ENCODE data around the gene CST8. TPM values are rescaled to one million over a fixed set of nuclear protein-coding genes. Genes with fewer than 3 reads are reported as not detected.

The CST8 gene
- total RNA-seq, 4 donors from 2014 or later = not detected

DNA sequence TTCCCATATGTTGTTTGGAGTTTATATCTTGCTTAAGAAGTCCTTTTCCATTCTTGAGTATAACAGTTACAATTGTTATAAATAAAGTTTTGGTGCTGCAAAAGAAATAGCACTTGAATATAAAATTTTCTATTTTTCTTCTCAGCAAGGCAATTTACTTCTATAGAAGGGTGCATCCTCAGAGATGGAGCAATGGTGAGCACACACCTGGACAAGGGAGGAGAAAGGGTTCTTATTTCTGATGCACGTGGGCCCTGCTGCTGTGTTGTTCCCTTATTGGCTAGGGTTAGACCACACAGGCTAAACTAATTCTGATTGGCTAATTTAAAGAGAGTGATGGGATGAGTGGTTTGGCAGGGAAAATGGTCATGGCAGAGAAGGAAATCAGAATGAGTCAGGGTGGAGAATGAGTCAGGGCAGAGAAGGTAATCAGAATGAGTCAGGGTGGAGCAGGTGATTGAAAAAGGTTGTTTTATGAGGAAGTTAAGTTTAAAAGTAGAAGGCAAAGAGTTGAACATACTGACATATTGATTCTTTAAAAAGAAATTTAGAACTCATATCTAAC lies 38.0 kb downstream of the CST8 start:
- Histone ChIP-seq H3K27me3 (no peaks in the 10 kb centered on the region), H3K4me1 (no peaks in the 10 kb centered on the region), H3K36me3 (no peaks in the 10 kb centered on the region), H3K9me3 (no peaks in the 10 kb centered on the region), H3K4me3 (replicated peaks in 1 of 3) (no peak overlapping the region), H3K27ac (no peak overlapping the region)
- DNase-seq = no peak
- intact Hi-C loops (cut with DNase I) = no loop called here
- TF ChIP-seq POLR2A (IDR thresholded peaks at IDR 0.05) = no peak
- TF ChIP-seq, protein P1, sequence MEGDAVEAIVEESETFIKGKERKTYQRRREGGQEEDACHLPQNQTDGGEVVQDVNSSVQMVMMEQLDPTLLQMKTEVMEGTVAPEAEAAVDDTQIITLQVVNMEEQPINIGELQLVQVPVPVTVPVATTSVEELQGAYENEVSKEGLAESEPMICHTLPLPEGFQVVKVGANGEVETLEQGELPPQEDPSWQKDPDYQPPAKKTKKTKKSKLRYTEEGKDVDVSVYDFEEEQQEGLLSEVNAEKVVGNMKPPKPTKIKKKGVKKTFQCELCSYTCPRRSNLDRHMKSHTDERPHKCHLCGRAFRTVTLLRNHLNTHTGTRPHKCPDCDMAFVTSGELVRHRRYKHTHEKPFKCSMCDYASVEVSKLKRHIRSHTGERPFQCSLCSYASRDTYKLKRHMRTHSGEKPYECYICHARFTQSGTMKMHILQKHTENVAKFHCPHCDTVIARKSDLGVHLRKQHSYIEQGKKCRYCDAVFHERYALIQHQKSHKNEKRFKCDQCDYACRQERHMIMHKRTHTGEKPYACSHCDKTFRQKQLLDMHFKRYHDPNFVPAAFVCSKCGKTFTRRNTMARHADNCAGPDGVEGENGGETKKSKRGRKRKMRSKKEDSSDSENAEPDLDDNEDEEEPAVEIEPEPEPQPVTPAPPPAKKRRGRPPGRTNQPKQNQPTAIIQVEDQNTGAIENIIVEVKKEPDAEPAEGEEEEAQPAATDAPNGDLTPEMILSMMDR (IDR thresholded peaks at IDR 0.05) = no peak
- 71 to 81% methylated on average over 1 of the region's 1 CpG for WGBS, 2 donors

DNA sequence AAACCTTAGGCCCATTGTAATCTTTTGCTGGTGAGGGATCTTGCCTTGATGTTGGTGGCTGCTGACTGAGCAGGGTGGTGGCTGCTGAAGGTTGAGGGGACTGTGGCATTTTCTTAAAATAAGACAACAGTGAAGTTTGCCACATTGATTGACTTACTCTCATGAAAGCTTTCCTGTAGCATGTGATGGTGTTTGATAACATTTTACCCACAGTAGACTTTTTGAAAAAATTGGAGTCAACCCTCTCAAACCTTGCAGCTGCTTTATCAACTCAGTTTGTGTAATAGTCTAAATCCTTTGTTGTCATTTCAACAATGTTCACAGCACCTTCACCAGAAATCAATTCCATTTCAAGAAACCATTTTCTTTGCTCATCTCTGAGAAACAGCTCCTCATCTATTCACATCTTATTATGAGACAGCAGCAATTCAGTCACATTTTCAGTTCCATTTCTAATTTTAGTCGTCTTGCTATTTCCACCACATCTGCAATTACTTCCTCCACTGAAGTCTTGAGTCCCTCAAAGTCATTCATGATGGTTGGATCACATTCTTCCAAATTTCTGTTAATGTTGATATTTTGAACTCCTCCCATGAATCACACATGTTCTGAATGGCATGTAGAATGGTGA lies 40.1 kb downstream of the CST8 start:
- Histone ChIP-seq H3K4me1 (no peaks in the 10 kb centered on the region), H3K27me3 (no peaks in the 10 kb centered on the region), H3K9me3 (no peaks in the 10 kb centered on the region), H3K4me3 (replicated peaks in 1 of 3) (no peak overlapping the region), H3K36me3 (no peaks in the 10 kb centered on the region), H3K27ac (no peak overlapping the region)
- intact Hi-C loops (cut with DNase I) = no loop called here
- DNase-seq = no peak
- no peak for TF ChIP-seq POLR2A (IDR thresholded peaks at IDR 0.05)
- TF ChIP-seq, protein P1 (IDR thresholded peaks at IDR 0.05) = no peak
- WGBS, 2 donors = 66 to 76% methylated on average over 1 of the region's 1 CpG

DNA sequence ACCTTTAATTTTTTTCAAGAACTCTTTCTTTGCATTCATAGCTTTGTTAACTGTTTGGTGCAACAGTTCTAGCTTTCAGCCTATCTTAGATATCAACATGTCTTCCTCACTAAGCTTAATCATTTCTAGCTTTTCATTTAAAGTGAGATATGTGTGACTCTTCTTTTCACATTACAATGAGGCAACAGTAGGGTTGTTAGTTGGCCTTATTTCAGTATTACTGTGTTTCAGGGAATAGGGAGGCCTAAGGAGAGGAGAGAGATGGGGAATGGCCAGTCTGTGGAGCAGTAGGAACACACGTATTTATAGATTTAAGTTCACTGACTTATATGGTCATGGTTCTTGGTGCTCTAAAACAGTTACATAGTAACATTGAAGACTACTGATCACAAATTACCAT lies 41.6 kb downstream of the CST8 start:
- WGBS, 2 donors = 77 to 80% methylated on average over 1 of the region's 1 CpG
- Histone ChIP-seq H3K9me3 (no peaks in the 10 kb centered on the region), H3K4me3 (replicated peaks in 1 of 3) (no peak overlapping the region), H3K4me1 (no peaks in the 10 kb centered on the region), H3K27me3 (no peaks in the 10 kb centered on the region), H3K36me3 (no peaks in the 10 kb centered on the region), H3K27ac (no peak overlapping the region)
- TF ChIP-seq POLR2A (IDR thresholded peaks at IDR 0.05) = no peak
- TF ChIP-seq, protein P1 (IDR thresholded peaks at IDR 0.05) = no peak
- no peak for DNase-seq
- intact Hi-C loops (cut with DNase I) = no loop called here

DNA sequence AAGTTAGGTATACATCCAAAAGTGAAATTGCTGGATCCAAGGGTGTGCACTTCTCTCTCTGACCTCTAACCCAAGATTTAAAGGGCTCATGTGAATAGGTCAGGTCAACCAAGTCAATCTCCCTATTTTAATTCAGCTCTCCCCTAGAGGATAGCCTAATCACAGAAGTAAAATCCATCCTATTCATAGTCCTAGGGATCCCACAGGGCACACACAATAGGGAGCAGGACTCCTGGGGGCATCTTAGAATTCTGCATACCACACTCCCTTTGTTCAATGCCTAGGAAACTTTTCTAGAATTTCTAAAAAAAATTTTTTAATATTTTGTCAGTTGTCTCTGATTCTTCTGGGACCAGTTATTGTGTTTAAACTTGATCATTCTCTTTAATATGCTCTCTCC lies 42.2 kb downstream of the CST8 start:
- TF ChIP-seq POLR2A (IDR thresholded peaks at IDR 0.05) = no peak
- intact Hi-C loops (cut with DNase I) = no loop called here
- Histone ChIP-seq H3K9me3 (no peaks in the 10 kb centered on the region), H3K4me3 (replicated peaks in 1 of 3) (no peak overlapping the region), H3K27me3 (no peaks in the 10 kb centered on the region), H3K36me3 (no peaks in the 10 kb centered on the region), H3K4me1 (no peaks in the 10 kb centered on the region), H3K27ac (no peak overlapping the region)
- DNase-seq = no peak

DNA sequence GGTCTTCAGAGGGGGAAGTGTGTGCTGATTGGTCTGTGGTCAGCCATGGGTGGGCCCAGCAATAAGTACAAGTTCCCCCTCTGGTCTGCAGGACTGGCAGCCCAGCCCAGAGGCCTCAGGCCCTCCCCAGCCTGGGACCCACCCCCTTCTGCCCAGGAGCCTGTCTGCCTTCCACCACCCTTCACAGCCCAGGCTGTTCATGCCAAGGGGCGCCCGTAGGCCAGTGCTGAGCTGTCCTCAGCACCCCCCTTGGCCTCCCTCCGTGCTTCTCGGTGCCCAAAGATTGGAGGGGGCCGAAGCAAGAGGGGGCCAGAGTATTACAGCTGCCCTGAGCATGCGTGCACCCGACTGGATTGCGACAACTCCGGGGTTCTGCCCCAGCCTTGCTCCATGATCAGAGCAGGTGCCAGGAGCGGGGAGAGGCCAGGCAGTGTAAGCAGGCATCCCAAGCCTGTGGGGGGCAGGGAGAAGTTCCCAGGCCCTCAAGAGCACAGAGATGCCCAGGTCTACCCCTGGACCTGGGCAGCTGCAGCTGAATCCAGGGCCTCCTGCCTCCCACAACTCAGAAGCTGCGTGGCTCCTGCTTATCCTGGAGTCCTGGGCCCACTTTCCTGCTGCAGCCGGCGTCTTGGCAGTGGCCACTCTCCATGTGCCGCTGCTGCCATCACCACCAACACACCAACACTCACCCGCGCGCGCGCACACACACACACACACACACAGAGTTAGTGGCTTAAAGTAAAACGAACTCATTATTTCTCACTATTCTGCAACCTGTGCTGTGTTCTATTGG lies 44.1 kb downstream of the CST8 start:
- Histone ChIP-seq H3K27me3 (no peaks in the 10 kb centered on the region), H3K4me1 (no peaks in the 10 kb centered on the region), H3K9me3 (no peaks in the 10 kb centered on the region), H3K4me3 (replicated peaks in 1 of 3) (no peak overlapping the region), H3K27ac (no peak overlapping the region), H3K36me3 (no peaks in the 10 kb centered on the region)
- TF ChIP-seq, protein P1 (IDR thresholded peaks at IDR 0.05) = no peak
- no peak for TF ChIP-seq POLR2A (IDR thresholded peaks at IDR 0.05)
- intact Hi-C loops (cut with DNase I) = no loop called here
- DNase-seq = no peak
- WGBS, 2 donors = 80 to 89% methylated on average over 8 to 11 of the region's 20 CpGs
